ENCODE results near the gene ARHGAP1. TPM values are rescaled to one million over a fixed set of nuclear protein-coding genes. Genes with fewer than 3 reads are reported as not detected.
"Not testable (repeated sequence)": the region's sequence is repeated elsewhere in the genome, so short reads cannot be mapped to it uniquely, and the experiment has no call there.

ARHGAP1 gene
- total RNA-seq, 1 experiment from 2014 or later: 29.3 TPM

GRCh38 chr11:46673713-46674462 lies 26.5 kb downstream of the ARHGAP1 start:
- no peak for DNase-seq (ENCODE audit: low spot score)

- DNase-seq (ENCODE audit: low spot score): no peak
Observed at GRCh38 chr11:46672381-46672839, 28.0 kb downstream of the ARHGAP1 start.

GRCh38 chr11:46671958-46672315 lies 28.5 kb downstream of the ARHGAP1 start:
- DNase-seq (ENCODE audit: low spot score): no peak

GRCh38 chr11:46670521-46670920 lies 29.9 kb downstream of the ARHGAP1 start:
- not testable (repeated sequence) for DNase-seq (ENCODE audit: low spot score)

GRCh38 chr11:46669711-46670139 lies 30.7 kb downstream of the ARHGAP1 start:
- DNase-seq (ENCODE audit: low spot score): peak; percentile 28

- no peak for DNase-seq (ENCODE audit: low spot score)
Observed at GRCh38 chr11:46668480-46669085, 31.8 kb downstream of the ARHGAP1 start.

- DNase-seq (ENCODE audit: low spot score): no peak
Observed at GRCh38 chr11:46667043-46667481, 33.4 kb downstream of the ARHGAP1 start.

GRCh38 chr11:46666516-46666915 lies 33.9 kb downstream of the ARHGAP1 start:
- no peak for DNase-seq (ENCODE audit: low spot score)

GRCh38 chr11:46665356-46665755 lies 35.1 kb downstream of the ARHGAP1 start:
- no peak for DNase-seq (ENCODE audit: low spot score)

GRCh38 chr11:46664612-46665011 lies 35.8 kb downstream of the ARHGAP1 start:
- no peak for DNase-seq (ENCODE audit: low spot score)

- no peak for DNase-seq (ENCODE audit: low spot score)
Observed at GRCh38 chr11:46663277-46663940, 37.0 kb downstream of the ARHGAP1 start.

GRCh38 chr11:46662366-46662765 lies 38.1 kb downstream of the ARHGAP1 start:
- no peak for DNase-seq (ENCODE audit: low spot score)

GRCh38 chr11:46661836-46662235 lies 38.6 kb downstream of the ARHGAP1 start:
- no peak for DNase-seq (ENCODE audit: low spot score)

- no peak for DNase-seq (ENCODE audit: low spot score)
Observed at GRCh38 chr11:46659908-46660307, 40.5 kb downstream of the ARHGAP1 start.

- no peak for DNase-seq (ENCODE audit: low spot score)
Observed at GRCh38 chr11:46658259-46658658, 42.2 kb downstream of the ARHGAP1 start.

- DNase-seq (ENCODE audit: low spot score): no peak
Observed at GRCh38 chr11:46657186-46657585, 43.2 kb downstream of the ARHGAP1 start.

- DNase-seq (ENCODE audit: low spot score): no peak
Observed at GRCh38 chr11:46655631-46656030, 44.8 kb downstream of the ARHGAP1 start.

- DNase-seq (ENCODE audit: low spot score): no peak
Observed at GRCh38 chr11:46649180-46649738, 51.2 kb downstream of the ARHGAP1 start.

- no peak for DNase-seq (ENCODE audit: low spot score)
Observed at GRCh38 chr11:46643986-46644385, 56.4 kb downstream of the ARHGAP1 start.

- DNase-seq (ENCODE audit: low spot score): no peak
Observed at GRCh38 chr11:46643531-46643930, 56.9 kb downstream of the ARHGAP1 start.

GRCh38 chr11:46642627-46643335 lies 57.6 kb downstream of the ARHGAP1 start:
- no peak for DNase-seq (ENCODE audit: low spot score)

- no peak for DNase-seq (ENCODE audit: low spot score)
Observed at GRCh38 chr11:46641639-46642038, 58.8 kb downstream of the ARHGAP1 start.

Data from HT-29 (cell line).